ENCODE results near the gene ZNHIT2. TPM values are rescaled to one million over a fixed set of nuclear protein-coding genes. Genes with fewer than 3 reads are reported as not detected.

The ZNHIT2 gene
- total RNA-seq, 6 experiments from 2014 or later: 9.3 to 13.6 (median 11.1) TPM

DNA sequence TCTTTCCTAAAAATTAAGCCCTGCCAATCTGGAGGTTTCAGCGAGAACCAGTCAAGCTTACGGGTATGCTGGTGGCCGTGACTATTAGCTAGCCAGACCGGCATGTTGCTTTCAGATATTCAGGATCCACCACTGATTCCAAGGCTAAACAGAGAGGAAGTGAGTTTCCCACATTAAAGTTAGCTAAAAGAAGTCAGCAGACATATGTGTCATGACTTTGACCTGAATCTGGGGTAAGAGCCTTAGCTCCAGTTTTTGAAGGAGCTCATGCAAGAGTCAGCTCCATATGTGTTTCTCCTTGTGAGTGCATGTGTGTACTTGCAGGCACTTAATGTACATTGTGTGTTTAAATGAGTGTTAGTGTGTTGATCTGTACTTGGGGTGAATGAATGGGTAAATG is 32.1 kb downstream of the ZNHIT2 start:
- Mint-ChIP-seq H3K4me3 (peak overlapping the region; percentile 98), H3K36me3 (ENCODE audit: low read depth) (peaks cover 35% of the 10 kb centered on the region), H3K9me3 (no peaks in the 10 kb centered on the region), H3K27me3 (ENCODE audit: insufficient read depth) (peaks cover 1% of the 10 kb centered on the region; the same call in 1 of the 2 replicates), H3K27ac (peak overlapping the region; percentile 19), H3K4me1 (ENCODE audit: low read depth) (peaks cover 39% of the 10 kb centered on the region)
- no peak for DNase-seq
- TF ChIP-seq, protein P1, sequence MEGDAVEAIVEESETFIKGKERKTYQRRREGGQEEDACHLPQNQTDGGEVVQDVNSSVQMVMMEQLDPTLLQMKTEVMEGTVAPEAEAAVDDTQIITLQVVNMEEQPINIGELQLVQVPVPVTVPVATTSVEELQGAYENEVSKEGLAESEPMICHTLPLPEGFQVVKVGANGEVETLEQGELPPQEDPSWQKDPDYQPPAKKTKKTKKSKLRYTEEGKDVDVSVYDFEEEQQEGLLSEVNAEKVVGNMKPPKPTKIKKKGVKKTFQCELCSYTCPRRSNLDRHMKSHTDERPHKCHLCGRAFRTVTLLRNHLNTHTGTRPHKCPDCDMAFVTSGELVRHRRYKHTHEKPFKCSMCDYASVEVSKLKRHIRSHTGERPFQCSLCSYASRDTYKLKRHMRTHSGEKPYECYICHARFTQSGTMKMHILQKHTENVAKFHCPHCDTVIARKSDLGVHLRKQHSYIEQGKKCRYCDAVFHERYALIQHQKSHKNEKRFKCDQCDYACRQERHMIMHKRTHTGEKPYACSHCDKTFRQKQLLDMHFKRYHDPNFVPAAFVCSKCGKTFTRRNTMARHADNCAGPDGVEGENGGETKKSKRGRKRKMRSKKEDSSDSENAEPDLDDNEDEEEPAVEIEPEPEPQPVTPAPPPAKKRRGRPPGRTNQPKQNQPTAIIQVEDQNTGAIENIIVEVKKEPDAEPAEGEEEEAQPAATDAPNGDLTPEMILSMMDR (IDR thresholded peaks at IDR 0.05): no peak

DNA sequence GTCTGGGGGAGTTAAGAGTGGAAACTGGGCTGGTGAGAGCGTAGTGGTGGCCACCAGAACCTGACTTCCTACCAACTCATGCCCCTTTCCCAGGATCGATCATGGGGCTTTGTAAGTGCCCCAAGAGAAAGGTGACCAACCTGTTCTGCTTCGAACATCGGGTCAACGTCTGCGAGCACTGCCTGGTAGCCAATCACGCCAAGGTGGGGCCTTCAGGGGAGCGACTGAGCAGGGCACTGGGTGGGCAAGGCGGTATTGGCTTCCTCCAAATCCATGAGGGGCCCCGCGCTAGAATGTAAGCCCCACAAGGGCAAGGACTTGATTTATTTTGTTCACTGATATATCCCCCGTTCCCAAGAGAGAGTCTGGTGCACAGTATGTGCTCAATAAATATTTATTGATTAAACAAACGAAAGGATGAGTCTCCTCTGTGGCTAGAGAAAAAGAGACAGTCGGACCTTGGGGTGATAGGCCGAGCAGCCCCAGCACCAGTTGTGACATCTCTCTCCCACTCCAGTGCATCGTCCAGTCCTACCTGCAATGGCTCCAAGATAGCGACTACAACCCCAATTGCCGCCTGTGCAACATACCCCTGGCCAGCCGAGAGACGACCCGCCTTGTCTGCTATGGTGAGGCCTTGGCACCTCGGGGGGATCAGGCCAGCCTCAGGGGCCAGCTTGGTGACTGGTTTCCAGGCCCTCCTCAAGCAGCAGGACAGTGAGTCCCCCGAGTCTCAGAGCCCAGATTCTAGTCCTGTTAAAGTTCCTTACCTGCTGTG is 32.7 kb downstream of the ZNHIT2 start:
- TF ChIP-seq, protein P1 (IDR thresholded peaks at IDR 0.05): no peak
- Mint-ChIP-seq H3K36me3 (ENCODE audit: low read depth) (peaks cover 37% of the 10 kb centered on the region), H3K27me3 (ENCODE audit: insufficient read depth) (no peaks in the 10 kb centered on the region; the same call in 1 of the 2 replicates), H3K9me3 (no peaks in the 10 kb centered on the region), H3K27ac (peak overlapping the region; percentile 97), H3K4me3 (peak overlapping the region; percentile 98), H3K4me1 (ENCODE audit: low read depth) (peaks cover 41% of the 10 kb centered on the region)
- no peak for DNase-seq

DNA sequence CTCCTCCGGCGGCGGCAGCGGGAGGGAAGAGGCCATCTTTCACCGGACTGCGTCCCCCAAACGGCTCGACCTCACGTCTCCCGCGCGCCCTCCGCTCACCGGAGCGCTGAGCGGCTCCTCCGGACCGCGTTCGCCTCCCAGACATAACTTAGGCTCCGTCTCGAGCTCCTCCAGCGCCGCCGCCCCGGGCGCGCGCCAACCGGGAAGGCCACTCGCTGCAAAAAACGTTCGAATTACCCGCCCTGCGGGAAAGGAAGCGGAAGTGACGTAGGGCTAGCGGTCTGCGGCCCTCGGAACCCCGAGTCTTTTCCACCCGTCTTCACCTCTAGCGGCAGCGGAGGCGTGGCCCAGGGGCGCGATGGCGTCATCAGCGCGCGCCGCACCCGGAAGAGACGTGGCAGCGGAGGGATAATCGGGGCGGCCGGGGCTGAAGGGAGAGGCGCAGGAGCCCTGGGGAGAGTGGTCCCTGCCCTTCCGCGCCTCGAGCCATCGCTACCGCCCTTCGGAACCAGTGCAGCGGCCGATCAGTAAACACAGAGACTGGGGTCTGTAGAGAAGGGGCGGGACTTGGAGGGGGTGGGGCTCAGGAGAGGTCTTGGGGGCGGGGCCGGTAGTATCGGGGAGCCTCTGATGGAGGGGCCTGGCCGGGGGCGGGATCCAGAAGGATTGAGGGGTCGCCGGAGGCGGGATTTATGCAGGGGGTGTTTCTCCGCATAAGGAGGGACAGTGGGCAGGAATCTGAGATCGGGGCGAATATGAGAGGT is 33.5 kb downstream of the ZNHIT2 start, which contains the start of the genes CDCA5 and ZFPL1:
Gene CDCA5 (minus strand): TSS at position 207 of the 764 bp plus-strand sequence. CDS start 62 bp downstream, at position 145.
Gene ZFPL1 (plus strand): TSS at position 389 of the 764 bp plus-strand sequence. CDS start 477 bp downstream, outside the sequence.
- peaks cover 41% of the 10 kb centered on the region for H3K4me1 Mint-ChIP-seq (ENCODE audit: low read depth)
- DNase-seq: peak; percentile 93
- H3K27ac Mint-ChIP-seq: peak within 1 kb of the TSS; percentile 97
- peaks cover 31% of the 10 kb centered on the region for H3K36me3 Mint-ChIP-seq (ENCODE audit: low read depth)
- TF ChIP-seq, protein P1 (IDR thresholded peaks at IDR 0.05): no peak
- no peaks in the 10 kb centered on the region; the same call in 1 of the 2 replicates for H3K27me3 Mint-ChIP-seq (ENCODE audit: insufficient read depth)
- H3K4me3 Mint-ChIP-seq: peak within 1 kb of the TSS; percentile 98
- no peaks in the 10 kb centered on the region for H3K9me3 Mint-ChIP-seq

DNA sequence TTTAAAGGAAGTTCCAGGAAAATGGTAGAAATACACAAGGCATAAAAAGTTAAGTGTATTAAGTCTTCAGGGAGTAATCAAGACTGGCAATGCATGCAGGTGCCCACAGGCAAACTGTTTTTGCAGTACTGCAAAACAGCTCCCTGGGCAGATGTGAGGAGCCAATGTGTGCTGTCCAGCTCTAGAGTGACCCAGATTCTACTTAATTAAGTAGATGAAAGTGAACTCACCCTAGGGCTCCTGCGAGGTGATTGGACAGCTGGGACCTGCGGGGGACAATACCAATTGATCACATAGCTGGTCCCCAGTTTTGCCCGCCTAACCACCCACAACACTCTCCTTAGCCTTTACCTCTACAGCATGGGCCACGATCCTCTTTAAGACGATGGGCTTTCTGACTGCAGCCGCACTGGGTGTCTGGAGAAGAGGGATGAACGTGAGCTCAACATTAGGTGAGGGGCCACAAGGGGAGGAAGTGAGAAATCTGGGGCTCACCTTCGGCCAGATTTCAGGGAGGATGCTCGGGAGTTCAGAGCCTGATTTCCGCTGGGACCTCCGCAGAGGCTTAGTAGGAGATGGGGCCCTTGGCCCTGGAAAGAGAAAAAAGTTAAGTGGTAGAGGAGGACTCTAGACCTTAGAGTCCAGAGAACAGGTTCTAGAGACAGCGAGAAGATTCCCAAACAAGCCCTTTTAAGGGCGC is 34.2 kb downstream of the ZNHIT2 start:
- TF ChIP-seq, protein P1 (IDR thresholded peaks at IDR 0.05): no peak
- Mint-ChIP-seq H3K9me3 (no peaks in the 10 kb centered on the region), H3K27me3 (ENCODE audit: insufficient read depth) (no peaks in the 10 kb centered on the region; the same call in 1 of the 2 replicates), H3K27ac (peak overlapping the region; percentile 97), H3K36me3 (ENCODE audit: low read depth) (peaks cover 23% of the 10 kb centered on the region), H3K4me3 (peak overlapping the region; percentile 98), H3K4me1 (ENCODE audit: low read depth) (peaks cover 49% of the 10 kb centered on the region)
- DNase-seq: peak; percentile 13

DNA sequence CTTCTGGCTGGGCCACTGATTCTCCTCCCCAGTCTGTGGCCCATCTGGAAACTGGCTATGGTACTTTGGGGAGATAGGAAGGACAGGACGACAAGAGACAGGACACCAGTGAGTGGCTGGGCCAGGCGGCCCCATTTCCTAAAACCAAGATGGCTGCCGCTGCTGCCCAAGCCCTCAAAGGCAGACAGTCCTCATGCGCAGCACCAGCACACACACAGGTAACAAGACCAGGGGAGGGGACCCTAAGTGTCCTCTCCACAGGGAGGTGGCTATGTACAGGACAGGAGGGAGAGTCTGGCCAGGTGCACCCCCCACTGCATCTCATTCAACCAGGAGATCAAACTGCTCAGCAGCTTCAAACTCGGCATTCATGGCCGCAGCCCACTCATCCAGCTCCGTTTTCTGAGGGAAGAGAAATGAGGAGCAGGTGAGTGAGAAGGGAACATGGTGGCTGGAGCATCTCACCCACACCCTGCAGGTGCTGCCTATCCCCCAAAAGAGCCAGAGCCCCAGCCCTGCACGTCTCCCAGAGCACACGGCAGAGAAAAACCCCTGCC is 38.6 kb downstream of the ZNHIT2 start:
- no peak overlapping the region for H3K4me3 Mint-ChIP-seq

More for the DNA sequence above, 38.6 kb downstream of the ZNHIT2 start:
- H3K4me1 Mint-ChIP-seq (ENCODE audit: low read depth): peaks cover 42% of the 10 kb centered on the region
- DNase-seq: no peak
- no peaks in the 10 kb centered on the region; the same call in 1 of the 2 replicates for H3K27me3 Mint-ChIP-seq (ENCODE audit: insufficient read depth)
- H3K9me3 Mint-ChIP-seq: no peaks in the 10 kb centered on the region
- H3K27ac Mint-ChIP-seq: no peak overlapping the region; the same call in 1 of the 2 replicates
- H3K36me3 Mint-ChIP-seq (ENCODE audit: low read depth): peaks cover 24% of the 10 kb centered on the region
- TF ChIP-seq, protein P1 (IDR thresholded peaks at IDR 0.05): no peak
